ENCODE data around the gene RASA3. TPM values are rescaled to one million over a fixed set of nuclear protein-coding genes. Genes with fewer than 3 reads are reported as not detected.
A peak's percentile ranks its signal among the peaks of the same experiment; 100 is the strongest.

RASA3 gene
- total RNA-seq, 3 donors from 2014 or later (not counting 1 experiment from before 2014, with no cell fraction given) = 252 to 277 (median 274) TPM

- TF ChIP-seq CTCF (IDR thresholded peaks at IDR 0.05) = no peak
- intact Hi-C loops (cut with micrococcal nuclease) = no loop called here
- Histone ChIP-seq H3K36me3 (ENCODE audit: control insufficient read depth, insufficient read depth, low read length) (no peaks in the 10 kb centered on the region), H3K27ac (ENCODE audit: low read length) (no peak overlapping the region), H3K4me3 (ENCODE audit: low read length) (no peak overlapping the region), H3K9me3 (ENCODE audit: control insufficient read depth, insufficient read depth, low read length) (no peaks in the 10 kb centered on the region), H3K4me1 (ENCODE audit: control insufficient read depth, insufficient read depth, low read length) (peaks cover 10% of the 10 kb centered on the region), H3K27me3 (ENCODE audit: control insufficient read depth, insufficient read depth, low read length) (no peaks in the 10 kb centered on the region)
- H3K9me3 Mint-ChIP-seq = no peaks in the 10 kb centered on the region
- WGBS (ENCODE audit: insufficient coverage) = 92% methylated on average over 26 of the region's 26 CpGs
- no peaks in the 10 kb centered on the region for H3K36me3 Mint-ChIP-seq
- H3K27ac Mint-ChIP-seq = peak overlapping the region in 1 of 2 donors; percentile 48
- no peaks in the 10 kb centered on the region for H3K27me3 Mint-ChIP-seq (ENCODE audit: low read depth in 2 of 2)
- peaks cover 10 to 37% of the 10 kb centered on the region in 2 donors for H3K4me1 Mint-ChIP-seq
- no peak overlapping the region for H3K4me3 Mint-ChIP-seq
- DNase-seq (no peak), ATAC-seq (no peak)
Measured at GRCh38 chr13:113945857-113946408, 186.5 kb downstream of the RASA3 start.

DNA sequence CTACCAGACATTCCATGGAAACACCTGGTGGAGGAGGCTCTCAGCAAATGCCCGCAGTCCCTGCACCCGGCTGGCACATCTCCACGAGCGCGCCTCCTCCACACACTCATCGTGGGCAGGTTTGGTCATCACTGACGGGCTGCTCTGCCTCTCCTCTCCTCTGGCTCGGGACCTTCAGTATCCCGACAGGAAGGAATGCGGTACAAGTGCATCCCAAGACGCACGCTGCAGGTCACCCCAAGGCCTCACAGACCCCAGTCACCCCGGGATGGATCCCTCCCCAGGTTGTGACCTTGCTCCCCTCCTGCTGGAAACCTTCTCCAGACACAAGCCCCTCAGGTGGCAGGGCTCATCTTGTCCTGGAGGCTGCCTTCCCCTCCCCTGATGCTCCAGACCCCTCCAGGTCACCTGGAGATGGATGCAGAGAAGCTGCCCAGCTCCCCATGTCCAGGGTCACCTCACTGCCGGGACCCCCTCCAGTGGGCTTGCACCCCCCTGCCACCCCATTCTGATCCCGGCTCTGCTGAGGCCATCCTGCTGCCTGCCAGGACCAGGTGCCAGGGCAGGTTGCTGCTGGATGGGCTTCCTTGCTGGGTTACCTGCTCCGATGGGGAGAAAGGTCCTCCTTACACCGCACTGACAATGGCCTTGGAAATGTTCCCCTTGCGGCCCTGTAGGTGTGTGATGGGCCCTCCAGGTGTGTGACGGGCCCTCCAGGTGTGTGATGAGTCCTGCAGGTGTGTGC is 188.4 kb downstream of the RASA3 start:
- H3K9me3 ChIP-seq (ENCODE audit: control insufficient read depth, insufficient read depth, low read length) = no peaks in the 10 kb centered on the region
- H3K27ac ChIP-seq (ENCODE audit: low read length) = no peak overlapping the region
- Mint-ChIP-seq H3K4me1 (peaks cover 6 to 31% of the 10 kb centered on the region in 2 donors), H3K9me3 (no peaks in the 10 kb centered on the region), H3K27ac (no peak overlapping the region), H3K36me3 (no peaks in the 10 kb centered on the region), H3K4me3 (no peak overlapping the region), H3K27me3 (ENCODE audit: low read depth in 2 of 2) (no peaks in the 10 kb centered on the region)
- no peak overlapping the region for H3K4me3 ChIP-seq (ENCODE audit: low read length)
- no peak for TF ChIP-seq CTCF (IDR thresholded peaks at IDR 0.05)
- 90% methylated on average over 19 of the region's 19 CpGs for WGBS (ENCODE audit: insufficient coverage)
- H3K4me1 ChIP-seq (ENCODE audit: control insufficient read depth, insufficient read depth, low read length) = peaks cover 7% of the 10 kb centered on the region
- no peaks in the 10 kb centered on the region for H3K27me3 ChIP-seq (ENCODE audit: control insufficient read depth, insufficient read depth, low read length)
- intact Hi-C loops (cut with micrococcal nuclease) = no loop called here
- H3K36me3 ChIP-seq (ENCODE audit: control insufficient read depth, insufficient read depth, low read length) = no peaks in the 10 kb centered on the region
- DNase-seq (no peak), ATAC-seq (no peak)

DNA sequence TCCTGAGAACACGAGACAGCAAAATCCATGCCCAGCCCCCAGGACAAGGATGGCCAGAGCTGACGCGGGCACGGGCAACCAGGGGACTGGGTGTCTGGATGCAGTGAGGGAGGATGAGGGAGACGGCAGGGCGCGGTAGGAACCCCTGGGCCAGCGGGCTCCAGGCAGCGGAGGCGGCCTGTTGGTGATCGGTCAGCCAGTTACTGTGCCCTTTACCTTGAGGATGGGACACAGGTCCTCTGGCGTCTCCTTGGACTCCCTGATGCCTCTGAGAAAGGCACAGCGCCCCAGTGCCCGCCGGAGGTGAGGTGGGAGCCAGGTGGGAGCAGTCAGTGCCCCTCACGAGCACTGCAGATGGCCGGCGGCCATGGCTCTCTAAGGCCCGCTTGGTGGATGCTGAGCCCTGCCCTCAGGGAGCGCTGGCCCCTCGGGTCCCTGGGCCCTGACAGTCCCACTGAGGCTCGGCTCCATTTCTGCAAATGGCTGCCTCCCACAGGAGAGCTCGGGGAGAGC is 189.8 kb downstream of the RASA3 start:
- intact Hi-C loops (cut with micrococcal nuclease) = no loop called here
- no peaks in the 10 kb centered on the region for H3K36me3 Mint-ChIP-seq
- H3K27ac Mint-ChIP-seq = no peak overlapping the region
- H3K27ac ChIP-seq (ENCODE audit: low read length) = no peak overlapping the region
- peak in 1 of 3 donors; percentile 2 for ATAC-seq
- H3K9me3 Mint-ChIP-seq = no peaks in the 10 kb centered on the region
- no peak for DNase-seq
- H3K4me1 Mint-ChIP-seq = peaks cover 0 to 29% of the 10 kb centered on the region in 2 donors
- H3K36me3 ChIP-seq (ENCODE audit: control insufficient read depth, insufficient read depth, low read length) = no peaks in the 10 kb centered on the region
- no peaks in the 10 kb centered on the region for H3K9me3 ChIP-seq (ENCODE audit: control insufficient read depth, insufficient read depth, low read length)
- H3K27me3 Mint-ChIP-seq (ENCODE audit: low read depth in 2 of 2) = no peaks in the 10 kb centered on the region
- no peak for TF ChIP-seq CTCF (IDR thresholded peaks at IDR 0.05)
- no peak overlapping the region for H3K4me3 ChIP-seq (ENCODE audit: low read length)
- 94% methylated on average over 23 of the region's 23 CpGs for WGBS (ENCODE audit: insufficient coverage)
- H3K27me3 ChIP-seq (ENCODE audit: control insufficient read depth, insufficient read depth, low read length) = no peaks in the 10 kb centered on the region
- no peak overlapping the region for H3K4me3 Mint-ChIP-seq
- no peaks in the 10 kb centered on the region for H3K4me1 ChIP-seq (ENCODE audit: control insufficient read depth, insufficient read depth, low read length)

All from natural killer cell (primary cell).